HepG2 (cell line): ENCODE measurements around the gene RASA3. TPM values are rescaled to one million over a fixed set of nuclear protein-coding genes. Genes with fewer than 3 reads are reported as not detected.

Experiments
- ATAC-seq: fragments of 200-7000 bp; cut with Tn5 transposase; 3 replicates; pipeline ENCODE4 v1.9.1; 2020; ENCODE audit warnings: mild to moderate bottlenecking, moderate library complexity
- BruUV-seq: library from RNA; stranded (reverse); fragments of 400-500 nt; replicated peaks from 2 replicates; lab custom pipeline; 2021; lab: Mats Ljungman, UMichigan
- CTCF ChIA-PET: fragments of 300-600 bp; formaldehyde crosslinking; extraction: SDS; loops from one replicate; lab custom pipeline; 2021; ENCODE audit warnings: low total read pairs, inconsistent platforms, low intra/inter-chr PET ratio; lab: Yijun Ruan, JAX
- POLR2A ChIA-PET: fragments of 350-600 bp; sonication (Branson Sonifier 250); formaldehyde crosslinking; loops from one replicate; lab custom pipeline; 2020; ENCODE audit warnings: antibody characterized with exemption, inconsistent platforms; lab: Yijun Ruan, JAX
- DNase-seq: peaks from one replicate; pipeline ENCODE4 v3.0.0-alpha.2; 2015; ENCODE audit warnings: low spot score
- FAIRE-seq: peaks from 3 replicates; lab custom pipeline; 2011; peaks lifted over from hg19 to GRCh38; lab: Jason Lieb, UNC
- H2AFZ ChIP-seq: one replicate; pipeline ENCODE4 v1.6.1; 2011; ENCODE audit warnings: low read length, inconsistent platforms
- H3K27ac ChIP-seq: fragments of 300-600 bp; 3 replicates; pipeline ENCODE4 v1.8.0; 2011; ENCODE audit warnings: mixed run types, mild to moderate bottlenecking, mixed read lengths, low read length, inconsistent platforms; ENCODE audit not compliant: insufficient read depth; ENCODE audit errors: extremely low read length
- H3K27me3 ChIP-seq, 2 experiments: fragments of 200-600 bp in 1 of 2; 2 replicates in 1 of 2; 3 replicates in 1 of 2; pipeline versions ENCODE4 v1.6.0 to v1.8.0; 2011; ENCODE audit warnings: low read length in 2 of 2, mild to moderate bottlenecking in 2 of 2, moderate library complexity in 2 of 2, inconsistent platforms in 1 of 2; ENCODE audit not compliant: insufficient read depth in 2 of 2, control insufficient read depth in 1 of 2
- H3K36me3 ChIP-seq, 2 experiments: fragments of 200-600 bp in 1 of 2; replicated peaks in 1 of 2; 2 replicates in 1 of 2; 3 replicates in 1 of 2; pipeline versions ENCODE4 v1.5.1 to v1.8.0; 2011; ENCODE audit warnings: low read length in 2 of 2, inconsistent platforms in 1 of 2; ENCODE audit not compliant: insufficient read depth in 2 of 2, control insufficient read depth in 1 of 2
- H3K4me1 ChIP-seq: 2 replicates; pipeline ENCODE4 v1.5.1; 2012; ENCODE audit warnings: low read length, inconsistent platforms; ENCODE audit not compliant: insufficient read depth
- H3K4me2 ChIP-seq: 2 replicates; pipeline ENCODE4 v1.6.0; 2011; ENCODE audit warnings: low read depth, low read length, inconsistent platforms
- H3K4me3 ChIP-seq, 3 experiments: fragments of 200-600 bp in 1 of 3; sonication (generic), shearing (Covaris generic) in 1 of 3; replicated peaks in 1 of 3; 2 replicates each; pipeline ENCODE4 v1.5.1; 2011 to 2016; ENCODE audit warnings: low read length in 3 of 3, inconsistent platforms in 2 of 3, low read depth in 2 of 3, mild to moderate bottlenecking in 2 of 3, control low read depth in 1 of 3, mixed read lengths in 1 of 3; ENCODE audit not compliant: insufficient read depth in 1 of 3
- H3K79me2 ChIP-seq: one replicate; pipeline ENCODE4 v1.6.1; 2011; ENCODE audit warnings: low read length, inconsistent platforms; ENCODE audit not compliant: insufficient read depth
- H3K9ac ChIP-seq: 2 replicates; pipeline ENCODE4 v1.6.0; 2011; ENCODE audit warnings: mild to moderate bottlenecking, low read depth, low read length, inconsistent platforms; ENCODE audit not compliant: insufficient read depth
- H3K9me3 ChIP-seq: 2 replicates; pipeline ENCODE4 v1.5.1; 2012; ENCODE audit warnings: mild to moderate bottlenecking, low read length
- H4K20me1 ChIP-seq: 2 replicates; pipeline ENCODE4 v1.6.0; 2011; ENCODE audit warnings: inconsistent platforms, mild to moderate bottlenecking, low read length, moderate library complexity; ENCODE audit not compliant: insufficient read depth
- FIP1L1 ChIP-seq: fragments of 200-400 bp; formaldehyde crosslinking; IDR thresholded peaks from 2 replicates; pipeline ENCODE4 v1.6.1; 2018; ENCODE audit warnings: low read depth, mild to moderate bottlenecking, low read length, moderate library complexity, borderline replicate concordance; ENCODE audit not compliant: insufficient read depth
- GATAD1 ChIP-seq: IDR thresholded peaks from 2 replicates; pipeline ENCODE4 v1.6.1; 2016; ENCODE audit warnings: missing genetic modification reagents, missing compliant biosample characterization
- MLX ChIP-seq: IDR thresholded peaks from 2 replicates; pipeline ENCODE4 v1.6.1; 2016
- NKX3-1 ChIP-seq: sonication (generic); formaldehyde crosslinking; IDR thresholded peaks from 2 replicates; pipeline ENCODE4 v1.5.0; 2020; ENCODE audit warnings: missing genetic modification reagents
- ZIK1 ChIP-seq: sonication (generic); formaldehyde crosslinking; IDR thresholded peaks from 2 replicates; pipeline ENCODE4 v1.5.0; 2020; ENCODE audit warnings: mild to moderate bottlenecking, low read depth, missing genetic modification reagents, borderline replicate concordance
- ZNF598 ChIP-seq: sonication (generic); formaldehyde crosslinking; IDR thresholded peaks from 2 replicates; pipeline ENCODE4 v1.5.1; 2020; ENCODE audit warnings: mild to moderate bottlenecking, missing genetic modification reagents, borderline replicate concordance
- ZNF605 ChIP-seq: sonication (generic); formaldehyde crosslinking; IDR thresholded peaks from 2 replicates; pipeline ENCODE4 v1.8.0; 2022; ENCODE audit warnings: mild to moderate bottlenecking, missing genetic modification reagents
- ZXDC ChIP-seq: sonication (generic); formaldehyde crosslinking; IDR thresholded peaks from 2 replicates; pipeline ENCODE4 v1.5.0; 2020; ENCODE audit warnings: mild to moderate bottlenecking, missing genetic modification reagents
- WGBS: methylation state at CpG from one replicate; pipeline ENCODE4 v1.1.6; 2017; ENCODE audit warnings: low lambda C conversion rate; 5-methylcytosine and 5-hydroxymethylcytosine counted together
- in situ Hi-C: cut with HindIII; loops from 2 replicates; pipeline ENCODE4 v1.10.0; 2017; ENCODE audit warnings: low pct_unique_long_range_greater_than_20kb; ENCODE audit not compliant: extremely low pct_ligation_motif_present
- intact Hi-C: fragments of 100-400 bp; cut with micrococcal nuclease; formaldehyde crosslinking; loops from one replicate; pipeline ENCODE4 v1.10.0; 2022; ENCODE audit not compliant: unreplicated experiment
- polyA plus RNA-seq, 8 experiments: library from polyadenylated mRNA; depleted of rRNA in 3 of 8; stranded (reverse) in 7 of 8; unstranded in 1 of 8; fragments of >200 nt; fragmentation: Illumina TruSeq in 4 of 8; extraction: Trizol in 4 of 8; gene quantifications; 2 replicates each; pipeline versions ENCODE4 v1.2.1 to v1.2.3, GENCODE V29; 2011 to 2016; ENCODE audit warnings: low read depth in 4 of 8, missing spikeins in 1 of 8, mixed read lengths in 1 of 8; ENCODE audit not compliant: insufficient read depth in 1 of 8
- total RNA-seq, 5 experiments: library from RNA; depleted of rRNA; stranded (reverse); fragments of >200 nt; fragmentation: Illumina TruSeq; extraction: Trizol; gene quantifications; 2 replicates each; pipeline ENCODE4 v1.2.3, GENCODE V29; 2016; ENCODE audit warnings: low read depth in 1 of 5
- TF ChIP-seq, protein P1 (sequence below): sonication (generic); formaldehyde crosslinking; IDR thresholded peaks from 2 replicates; pipeline ENCODE4 v1.8.0; 2022; ENCODE audit warnings: mild to moderate bottlenecking, missing genetic modification reagents, moderate library complexity
- TF ChIP-seq, protein P2 (sequence below): sonication (generic); formaldehyde crosslinking; IDR thresholded peaks from 2 replicates; pipeline ENCODE4 v1.4.0; 2020; ENCODE audit warnings: missing genetic modification reagents

Gene RASA3
- total and polyA plus RNA-seq, 2 of the 13 experiments (the other 11 are each of a cell fraction or from before 2014, with no cell fraction given), result 0.05 TPM; not detected in 1

- ChIA-PET CTCF (no interaction called here), POLR2A (no interaction called here)
- 9% methylated on average over 18 of the region's 22 CpGs for WGBS
- Histone ChIP-seq H3K9me3 (no peaks in the 10 kb centered on the region), H2AFZ (no peak overlapping the region), H3K4me3 (no peak overlapping the region), H3K9ac (no peak overlapping the region), H3K27me3 (peaks cover 8 to 45% of the 10 kb centered on the region in 2 experiments; a peak in 4 of 5 replicates), H3K27ac (no peak overlapping the region), H3K79me2 (no peaks in the 10 kb centered on the region), H3K4me1 (no peaks in the 10 kb centered on the region), H3K4me2 (no peak overlapping the region), H4K20me1 (no peaks in the 10 kb centered on the region), H3K36me3 (no peaks in the 10 kb centered on the region)
- TF ChIP-seq, protein P1, sequence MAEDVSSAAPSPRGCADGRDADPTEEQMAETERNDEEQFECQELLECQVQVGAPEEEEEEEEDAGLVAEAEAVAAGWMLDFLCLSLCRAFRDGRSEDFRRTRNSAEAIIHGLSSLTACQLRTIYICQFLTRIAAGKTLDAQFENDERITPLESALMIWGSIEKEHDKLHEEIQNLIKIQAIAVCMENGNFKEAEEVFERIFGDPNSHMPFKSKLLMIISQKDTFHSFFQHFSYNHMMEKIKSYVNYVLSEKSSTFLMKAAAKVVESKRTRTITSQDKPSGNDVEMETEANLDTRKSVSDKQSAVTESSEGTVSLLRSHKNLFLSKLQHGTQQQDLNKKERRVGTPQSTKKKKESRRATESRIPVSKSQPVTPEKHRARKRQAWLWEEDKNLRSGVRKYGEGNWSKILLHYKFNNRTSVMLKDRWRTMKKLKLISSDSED (CRISPR knock-in tag), result no peak
- TF ChIP-seq GATAD1 (CRISPR knock-in tag), result no peak
- no peak for TF ChIP-seq NKX3-1 (CRISPR knock-in tag)
- TF ChIP-seq FIP1L1, result no peak
- no peak for TF ChIP-seq ZNF605 (CRISPR knock-in tag)
- no peak for TF ChIP-seq ZIK1 (CRISPR knock-in tag)
- no peak for TF ChIP-seq ZXDC (CRISPR knock-in tag)
- TF ChIP-seq ZNF598 (CRISPR knock-in tag), result no peak
- no peak for TF ChIP-seq MLX (CRISPR knock-in tag)
- TF ChIP-seq, protein P2, sequence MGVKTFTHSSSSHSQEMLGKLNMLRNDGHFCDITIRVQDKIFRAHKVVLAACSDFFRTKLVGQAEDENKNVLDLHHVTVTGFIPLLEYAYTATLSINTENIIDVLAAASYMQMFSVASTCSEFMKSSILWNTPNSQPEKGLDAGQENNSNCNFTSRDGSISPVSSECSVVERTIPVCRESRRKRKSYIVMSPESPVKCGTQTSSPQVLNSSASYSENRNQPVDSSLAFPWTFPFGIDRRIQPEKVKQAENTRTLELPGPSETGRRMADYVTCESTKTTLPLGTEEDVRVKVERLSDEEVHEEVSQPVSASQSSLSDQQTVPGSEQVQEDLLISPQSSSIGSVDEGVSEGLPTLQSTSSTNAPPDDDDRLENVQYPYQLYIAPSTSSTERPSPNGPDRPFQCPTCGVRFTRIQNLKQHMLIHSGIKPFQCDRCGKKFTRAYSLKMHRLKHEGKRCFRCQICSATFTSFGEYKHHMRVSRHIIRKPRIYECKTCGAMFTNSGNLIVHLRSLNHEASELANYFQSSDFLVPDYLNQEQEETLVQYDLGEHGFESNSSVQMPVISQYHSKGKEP, result no peak
- BruUV-seq, result no TSS peak
- intact Hi-C loops, result no loop called here
- in situ Hi-C loops, result no loop called here
- DNase-seq (no peak), FAIRE-seq (no peak), ATAC-seq (no peak)
These were observed 118.3 kb downstream of the RASA3 start for GRCh38 chr13:114013952-114014629.
